ENCODE results near the gene WDR86.

- TF ChIP-seq CTCF (IDR thresholded peaks at IDR 0.05; ENCODE audit: low read length), result no peak
- no peak for TF ChIP-seq EZH2 (IDR thresholded peaks at IDR 0.05; ENCODE audit: borderline replicate concordance, low read length)
Measured at GRCh38 chr7:151437159-151437553, 27.3 kb upstream of the WDR86 start.
